ENCODE data around the gene ROGDI. TPM values are rescaled to one million over a fixed set of nuclear protein-coding genes. Genes with fewer than 3 reads are reported as not detected.
A peak's percentile ranks its signal among the peaks of the same experiment; 100 is the strongest.

The ROGDI gene
- total and polyA plus RNA-seq, 4 donors, result 42.3 to 134 (median 89.7) TPM

DNA sequence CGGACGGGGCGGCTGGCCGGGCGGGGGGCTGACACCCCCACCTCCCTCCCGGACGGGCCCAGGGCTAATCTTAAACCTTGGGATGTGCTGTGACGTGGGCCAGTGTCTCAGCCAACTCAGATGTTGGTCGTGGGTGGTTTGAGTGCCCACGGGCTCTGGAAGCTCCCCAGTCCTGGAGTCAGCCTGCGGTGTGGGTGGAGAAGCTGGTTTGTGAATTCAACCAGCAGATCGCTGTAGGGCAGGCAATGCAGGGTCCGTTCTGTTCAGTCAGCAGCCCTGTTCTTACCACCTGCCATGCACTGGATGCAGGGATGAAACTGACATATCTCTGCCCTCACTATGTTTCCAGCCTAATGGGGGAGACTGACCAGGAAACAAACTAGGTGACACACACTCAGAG, 27.4 kb downstream of the ROGDI start:
- no peaks in the 10 kb centered on the region for H3K27me3 ChIP-seq (ENCODE audit: control insufficient read depth, insufficient read depth, low read length)
- H3K27ac ChIP-seq (ENCODE audit: low read depth, low read length), result no peak overlapping the region
- H3K4me3 ChIP-seq (ENCODE audit: low read depth, low read length), result no peak overlapping the region
- DNase-seq (ENCODE audit: low read depth in 4 of 6, low spot score in 6 of 6), result no peak
- H3K9me3 ChIP-seq (ENCODE audit: control insufficient read depth, insufficient read depth, low read length), result no peaks in the 10 kb centered on the region
- H3K4me1 ChIP-seq (ENCODE audit: control insufficient read depth, insufficient read depth, low read length), result no peaks in the 10 kb centered on the region
- WGBS (ENCODE audit: insufficient coverage), result 85% methylated on average over 8 of the region's 13 CpGs
- no peaks in the 10 kb centered on the region for H3K36me3 ChIP-seq (ENCODE audit: control insufficient read depth, insufficient read depth, low read length)

- Histone ChIP-seq H3K27me3 (ENCODE audit: control insufficient read depth, insufficient read depth, low read length) (no peaks in the 10 kb centered on the region), H3K9me3 (ENCODE audit: control insufficient read depth, insufficient read depth, low read length) (no peaks in the 10 kb centered on the region), H3K4me3 (ENCODE audit: low read depth, low read length) (no peak overlapping the region), H3K36me3 (ENCODE audit: control insufficient read depth, insufficient read depth, low read length) (no peaks in the 10 kb centered on the region), H3K27ac (ENCODE audit: low read depth, low read length) (no peak overlapping the region), H3K4me1 (ENCODE audit: control insufficient read depth, insufficient read depth, low read length) (peaks cover 18% of the 10 kb centered on the region)
- no peak for DNase-seq (ENCODE audit: low read depth in 4 of 6, low spot score in 6 of 6)
- 93% methylated on average over 3 of the region's 5 CpGs for WGBS (ENCODE audit: insufficient coverage)
Measured at GRCh38 chr16:4772351-4772750, 30.1 kb downstream of the ROGDI start.

DNA sequence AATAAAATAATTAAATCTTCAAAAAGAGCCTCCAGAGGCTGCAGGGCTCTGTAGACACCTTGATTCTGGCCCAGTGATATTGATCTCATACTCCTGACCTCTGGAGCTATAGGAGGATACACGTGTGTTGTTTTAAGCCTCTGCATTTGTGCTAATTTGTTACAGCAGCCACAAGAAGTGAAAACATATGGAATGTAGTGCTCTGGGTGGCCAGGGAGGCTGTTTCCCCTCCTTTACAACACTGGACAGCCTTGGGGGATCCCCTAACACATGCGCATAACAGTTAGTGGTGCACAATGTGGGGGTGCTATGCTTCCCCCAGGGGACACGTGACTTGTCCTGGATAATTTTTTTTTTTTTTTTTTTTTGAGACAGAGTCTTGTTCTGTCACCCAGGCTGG, 30.8 kb downstream of the ROGDI start:
- Histone ChIP-seq H3K27ac (ENCODE audit: low read depth, low read length) (no peak overlapping the region), H3K4me1 (ENCODE audit: control insufficient read depth, insufficient read depth, low read length) (peaks cover 21% of the 10 kb centered on the region), H3K36me3 (ENCODE audit: control insufficient read depth, insufficient read depth, low read length) (no peaks in the 10 kb centered on the region), H3K27me3 (ENCODE audit: control insufficient read depth, insufficient read depth, low read length) (no peaks in the 10 kb centered on the region), H3K9me3 (ENCODE audit: control insufficient read depth, insufficient read depth, low read length) (no peaks in the 10 kb centered on the region), H3K4me3 (ENCODE audit: low read depth, low read length) (no peak overlapping the region)
- DNase-seq (ENCODE audit: low read depth in 4 of 6, low spot score in 6 of 6), result no peak
- 67% methylated on average over 1 of the region's 3 CpGs for WGBS (ENCODE audit: insufficient coverage)

- no peaks in the 10 kb centered on the region for H3K9me3 ChIP-seq (ENCODE audit: control insufficient read depth, insufficient read depth, low read length)
- H3K4me3 ChIP-seq (ENCODE audit: low read depth, low read length), result no peak overlapping the region
- no peak for DNase-seq (ENCODE audit: low read depth in 4 of 6, low spot score in 6 of 6)
- peaks cover 15% of the 10 kb centered on the region for H3K36me3 ChIP-seq (ENCODE audit: control insufficient read depth, insufficient read depth, low read length)
- peaks cover 36% of the 10 kb centered on the region for H3K4me1 ChIP-seq (ENCODE audit: control insufficient read depth, insufficient read depth, low read length)
- H3K27ac ChIP-seq (ENCODE audit: low read depth, low read length), result no peak overlapping the region
- H3K27me3 ChIP-seq (ENCODE audit: control insufficient read depth, insufficient read depth, low read length), result no peaks in the 10 kb centered on the region
- WGBS (ENCODE audit: insufficient coverage), result 70% methylated on average over 7 of the region's 7 CpGs
Measured at GRCh38 chr16:4769306-4769638, 33.2 kb downstream of the ROGDI start.

DNA sequence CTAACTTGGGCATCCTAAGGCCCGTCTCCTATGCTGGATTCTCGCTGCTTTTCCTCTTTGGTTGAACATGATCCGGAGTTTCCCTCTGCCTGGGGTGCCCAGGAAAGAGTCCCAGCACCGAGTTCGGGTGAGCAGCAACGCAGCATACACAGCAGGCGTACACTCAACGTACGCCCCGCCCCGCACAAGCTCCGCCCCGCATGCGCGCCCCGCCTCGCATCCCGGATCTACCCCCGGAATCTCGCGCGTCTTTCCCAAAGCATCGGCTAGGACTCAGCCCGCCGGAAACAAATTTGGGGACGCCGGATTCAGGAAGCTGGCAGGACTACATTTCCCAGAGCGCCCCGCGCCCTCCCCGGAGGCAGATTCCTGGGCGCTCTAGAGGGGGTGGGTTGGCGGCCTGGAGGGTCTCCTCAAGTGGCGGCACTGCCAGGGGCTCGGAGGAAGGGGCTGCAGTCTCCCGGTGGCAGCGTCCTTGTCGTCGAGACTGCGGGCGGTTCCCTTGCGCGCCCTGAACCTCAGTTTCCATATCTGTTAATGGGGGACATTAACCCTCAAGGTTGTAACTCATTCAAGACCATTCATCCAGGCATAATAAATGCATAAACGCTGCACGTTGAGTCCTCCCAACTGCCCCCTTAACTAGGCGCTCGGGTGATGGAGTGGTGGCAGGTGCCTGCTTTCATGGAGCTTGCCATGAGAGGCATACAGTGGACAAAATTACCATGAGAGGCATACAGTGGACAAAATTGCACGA, 33.7 kb downstream of the ROGDI start:
- Histone ChIP-seq H3K36me3 (ENCODE audit: control insufficient read depth, insufficient read depth, low read length) (peaks cover 20% of the 10 kb centered on the region), H3K4me1 (ENCODE audit: control insufficient read depth, insufficient read depth, low read length) (peaks cover 36% of the 10 kb centered on the region), H3K27me3 (ENCODE audit: control insufficient read depth, insufficient read depth, low read length) (no peaks in the 10 kb centered on the region), H3K27ac (ENCODE audit: low read depth, low read length) (peak overlapping the region; percentile 87), H3K4me3 (ENCODE audit: low read depth, low read length) (peak overlapping the region; percentile 72), H3K9me3 (ENCODE audit: control insufficient read depth, insufficient read depth, low read length) (no peaks in the 10 kb centered on the region)
- 2% methylated on average over 36 of the region's 48 CpGs for WGBS (ENCODE audit: insufficient coverage)
- DNase-seq (ENCODE audit: low read depth in 4 of 6, low spot score in 6 of 6), result peak; percentile 83 to 99 (median 94)

DNA sequence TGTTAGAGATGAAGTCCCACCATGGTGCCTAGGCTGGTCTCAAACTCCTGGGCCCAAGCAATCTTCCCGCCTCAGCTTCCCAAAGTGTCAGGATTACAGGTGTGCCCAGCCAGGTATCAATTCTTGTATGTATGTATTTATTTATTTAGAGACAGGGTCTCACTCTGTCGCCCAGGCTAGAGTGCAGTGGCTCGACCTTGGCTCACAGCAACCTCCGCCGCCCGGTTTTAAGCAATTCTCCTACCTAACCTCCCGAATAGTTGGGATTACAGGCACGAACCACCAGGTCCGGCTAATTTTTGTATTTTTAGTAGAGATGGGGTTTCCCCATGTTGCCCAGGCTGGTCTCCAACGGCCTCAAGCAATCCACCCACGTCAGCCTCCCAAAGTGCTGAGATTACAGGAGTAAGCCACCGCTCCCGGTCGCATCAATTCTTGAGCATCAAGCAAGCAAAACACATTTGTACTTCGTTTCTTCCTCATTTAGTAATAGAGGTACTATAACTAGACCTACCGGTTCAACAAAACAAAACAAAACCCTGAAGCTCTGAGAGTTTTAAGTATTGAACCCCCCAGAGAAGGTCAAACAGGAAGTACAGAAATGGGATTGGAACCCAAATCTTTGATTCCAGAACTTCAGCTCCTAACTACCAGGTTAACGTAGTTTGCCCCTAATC, 34.4 kb downstream of the ROGDI start:
- peak in 1 of 6 donors; percentile 46 for DNase-seq (ENCODE audit: low read depth in 4 of 6, low spot score in 6 of 6)
- Histone ChIP-seq H3K9me3 (ENCODE audit: control insufficient read depth, insufficient read depth, low read length) (no peaks in the 10 kb centered on the region), H3K4me1 (ENCODE audit: control insufficient read depth, insufficient read depth, low read length) (peaks cover 36% of the 10 kb centered on the region), H3K27ac (ENCODE audit: low read depth, low read length) (peak overlapping the region; percentile 87), H3K4me3 (ENCODE audit: low read depth, low read length) (peak overlapping the region; percentile 72), H3K27me3 (ENCODE audit: control insufficient read depth, insufficient read depth, low read length) (no peaks in the 10 kb centered on the region), H3K36me3 (ENCODE audit: control insufficient read depth, insufficient read depth, low read length) (peaks cover 27% of the 10 kb centered on the region)
- whole genome bisulfite sequencing (ENCODE audit: insufficient coverage), result 49% methylated on average over 3 of the region's 17 CpGs

GRCh38 chr16:4766875-4767628, 35.4 kb downstream of the ROGDI start, which contains the start of gene ZNF500:
Gene ZNF500, minus strand, starts transcription at chr16:4767162. Its CDS starts 1,184 bp downstream, at chr16:4765978.
- H3K4me1 ChIP-seq (ENCODE audit: control insufficient read depth, insufficient read depth, low read length), result peaks cover 36% of the 10 kb centered on the region
- WGBS (ENCODE audit: insufficient coverage), result 3% methylated on average over 68 of the region's 72 CpGs
- peak; percentile 91 to 99 (median 95) for DNase-seq (ENCODE audit: low read depth in 4 of 6, low spot score in 6 of 6)
- H3K9me3 ChIP-seq (ENCODE audit: control insufficient read depth, insufficient read depth, low read length), result no peaks in the 10 kb centered on the region
- H3K27ac ChIP-seq (ENCODE audit: low read depth, low read length), result peak within 1 kb of the TSS; percentile 87
- H3K4me3 ChIP-seq (ENCODE audit: low read depth, low read length), result peak within 1 kb of the TSS; percentile 78
- H3K27me3 ChIP-seq (ENCODE audit: control insufficient read depth, insufficient read depth, low read length), result no peaks in the 10 kb centered on the region
- H3K36me3 ChIP-seq (ENCODE audit: control insufficient read depth, insufficient read depth, low read length), result peaks cover 37% of the 10 kb centered on the region

- Histone ChIP-seq H3K27me3 (ENCODE audit: control insufficient read depth, insufficient read depth, low read length) (no peaks in the 10 kb centered on the region), H3K9me3 (ENCODE audit: control insufficient read depth, insufficient read depth, low read length) (no peaks in the 10 kb centered on the region), H3K36me3 (ENCODE audit: control insufficient read depth, insufficient read depth, low read length) (peaks cover 48% of the 10 kb centered on the region), H3K4me3 (ENCODE audit: low read depth, low read length) (peak overlapping the region; percentile 78), H3K4me1 (ENCODE audit: control insufficient read depth, insufficient read depth, low read length) (peaks cover 36% of the 10 kb centered on the region), H3K27ac (ENCODE audit: low read depth, low read length) (no peak overlapping the region)
- DNase-seq (ENCODE audit: low read depth in 4 of 6, low spot score in 6 of 6), result no peak
- WGBS (ENCODE audit: insufficient coverage), result 84% methylated on average over 23 of the region's 26 CpGs
Measured at GRCh38 chr16:4765511-4766474, 36.6 kb downstream of the ROGDI start.

- H3K27ac ChIP-seq (ENCODE audit: low read depth, low read length), result no peak overlapping the region
- H3K9me3 ChIP-seq (ENCODE audit: control insufficient read depth, insufficient read depth, low read length), result no peaks in the 10 kb centered on the region
- H3K27me3 ChIP-seq (ENCODE audit: control insufficient read depth, insufficient read depth, low read length), result no peaks in the 10 kb centered on the region
- H3K4me1 ChIP-seq (ENCODE audit: control insufficient read depth, insufficient read depth, low read length), result peaks cover 30% of the 10 kb centered on the region
- 86% methylated on average over 7 of the region's 7 CpGs for WGBS (ENCODE audit: insufficient coverage)
- no peak overlapping the region for H3K4me3 ChIP-seq (ENCODE audit: low read depth, low read length)
- H3K36me3 ChIP-seq (ENCODE audit: control insufficient read depth, insufficient read depth, low read length), result peaks cover 68% of the 10 kb centered on the region
- DNase-seq (ENCODE audit: low read depth in 4 of 6, low spot score in 6 of 6), result no peak
Measured at GRCh38 chr16:4763791-4764190, 38.6 kb downstream of the ROGDI start.

All from spinal cord (tissue), 10 donors.